ENCODE results near the gene STX16.

Gene STX16

GRCh38 chr20:58712806-58713731 lies 62.0 kb downstream of the STX16 start:
- Histone ChIP-seq H3K4me3 (ENCODE audit: low read length) (no peak overlapping the region), H3K27ac (ENCODE audit: low read length) (no peak overlapping the region), H3K4me1 (ENCODE audit: control insufficient read depth, insufficient read depth, low read length) (no peaks in the 10 kb centered on the region; the same call in 1 of the 2 replicates), H3K36me3 (ENCODE audit: control insufficient read depth, insufficient read depth, low read length) (peaks cover 2% of the 10 kb centered on the region; the same call in 1 of the 2 replicates), H3K9me3 (ENCODE audit: control insufficient read depth, insufficient read depth, low read length) (no peaks in the 10 kb centered on the region), H3K27me3 (ENCODE audit: control insufficient read depth, insufficient read depth, low read length) (no peaks in the 10 kb centered on the region)
- DNase-seq (ENCODE audit: low read depth, low spot score): no peak
- WGBS (ENCODE audit: insufficient coverage, insufficient read length): no CpG with 5 or more reads among the region's 24 CpGs

- Histone ChIP-seq H3K27me3 (ENCODE audit: control insufficient read depth, insufficient read depth, low read length) (no peaks in the 10 kb centered on the region), H3K9me3 (ENCODE audit: control insufficient read depth, insufficient read depth, low read length) (no peaks in the 10 kb centered on the region), H3K4me1 (ENCODE audit: control insufficient read depth, insufficient read depth, low read length) (no peaks in the 10 kb centered on the region; the same call in 1 of the 2 replicates), H3K4me3 (ENCODE audit: low read length) (no peak overlapping the region), H3K36me3 (ENCODE audit: control insufficient read depth, insufficient read depth, low read length) (peaks cover 2% of the 10 kb centered on the region; the same call in 1 of the 2 replicates), H3K27ac (ENCODE audit: low read length) (no peak overlapping the region)
- WGBS (ENCODE audit: insufficient coverage, insufficient read length): no CpG with 5 or more reads among the region's 24 CpGs
- DNase-seq (ENCODE audit: low read depth, low spot score): no peak
Observed at GRCh38 chr20:58713801-58714339, 62.8 kb downstream of the STX16 start.

GRCh38 chr20:58714340-58714922 lies 63.3 kb downstream of the STX16 start:
- Histone ChIP-seq H3K4me1 (ENCODE audit: control insufficient read depth, insufficient read depth, low read length) (no peaks in the 10 kb centered on the region; the same call in 1 of the 2 replicates), H3K27me3 (ENCODE audit: control insufficient read depth, insufficient read depth, low read length) (no peaks in the 10 kb centered on the region), H3K27ac (ENCODE audit: low read length) (no peak overlapping the region), H3K9me3 (ENCODE audit: control insufficient read depth, insufficient read depth, low read length) (no peaks in the 10 kb centered on the region), H3K36me3 (ENCODE audit: control insufficient read depth, insufficient read depth, low read length) (peaks cover 2% of the 10 kb centered on the region; the same call in 1 of the 2 replicates), H3K4me3 (ENCODE audit: low read length) (no peak overlapping the region)
- DNase-seq (ENCODE audit: low read depth, low spot score): no peak
- no CpG with 5 or more reads among the region's 16 CpGs for WGBS (ENCODE audit: insufficient coverage, insufficient read length)

GRCh38 chr20:58714923-58715351 lies 63.9 kb downstream of the STX16 start:
- Histone ChIP-seq H3K9me3 (ENCODE audit: control insufficient read depth, insufficient read depth, low read length) (no peaks in the 10 kb centered on the region), H3K27ac (ENCODE audit: low read length) (no peak overlapping the region), H3K4me3 (ENCODE audit: low read length) (no peak overlapping the region), H3K4me1 (ENCODE audit: control insufficient read depth, insufficient read depth, low read length) (no peaks in the 10 kb centered on the region; the same call in 1 of the 2 replicates), H3K36me3 (ENCODE audit: control insufficient read depth, insufficient read depth, low read length) (peaks cover 2% of the 10 kb centered on the region; the same call in 1 of the 2 replicates), H3K27me3 (ENCODE audit: control insufficient read depth, insufficient read depth, low read length) (no peaks in the 10 kb centered on the region)
- DNase-seq (ENCODE audit: low read depth, low spot score): no peak
- WGBS (ENCODE audit: insufficient coverage, insufficient read length): no CpG with 5 or more reads among the region's 14 CpGs

- no CpG with 5 or more reads among the region's 11 CpGs for WGBS (ENCODE audit: insufficient coverage, insufficient read length)
- Histone ChIP-seq H3K4me3 (ENCODE audit: low read length) (no peak overlapping the region), H3K9me3 (ENCODE audit: control insufficient read depth, insufficient read depth, low read length) (no peaks in the 10 kb centered on the region), H3K36me3 (ENCODE audit: control insufficient read depth, insufficient read depth, low read length) (peaks cover 2% of the 10 kb centered on the region; the same call in 1 of the 2 replicates), H3K27me3 (ENCODE audit: control insufficient read depth, insufficient read depth, low read length) (no peaks in the 10 kb centered on the region), H3K4me1 (ENCODE audit: control insufficient read depth, insufficient read depth, low read length) (no peaks in the 10 kb centered on the region; the same call in 1 of the 2 replicates), H3K27ac (ENCODE audit: low read length) (no peak overlapping the region)
- DNase-seq (ENCODE audit: low read depth, low spot score): no peak
Observed at GRCh38 chr20:58715391-58715800, 64.3 kb downstream of the STX16 start.

GRCh38 chr20:58715801-58716475 lies 64.9 kb downstream of the STX16 start:
- H3K27ac ChIP-seq (ENCODE audit: low read length): no peak overlapping the region
- H3K36me3 ChIP-seq (ENCODE audit: control insufficient read depth, insufficient read depth, low read length): peaks cover 2% of the 10 kb centered on the region; the same call in 1 of the 2 replicates
- H3K4me3 ChIP-seq (ENCODE audit: low read length): no peak overlapping the region
- no peaks in the 10 kb centered on the region for H3K9me3 ChIP-seq (ENCODE audit: control insufficient read depth, insufficient read depth, low read length)
- WGBS (ENCODE audit: insufficient coverage, insufficient read length): no CpG with 5 or more reads among the region's 18 CpGs
- no peaks in the 10 kb centered on the region for H3K27me3 ChIP-seq (ENCODE audit: control insufficient read depth, insufficient read depth, low read length)
- no peaks in the 10 kb centered on the region; the same call in 1 of the 2 replicates for H3K4me1 ChIP-seq (ENCODE audit: control insufficient read depth, insufficient read depth, low read length)
- DNase-seq (ENCODE audit: low read depth, low spot score): no peak

GRCh38 chr20:58716476-58717277 lies 65.6 kb downstream of the STX16 start:
- Histone ChIP-seq H3K27ac (ENCODE audit: low read length) (no peak overlapping the region), H3K9me3 (ENCODE audit: control insufficient read depth, insufficient read depth, low read length) (no peaks in the 10 kb centered on the region), H3K27me3 (ENCODE audit: control insufficient read depth, insufficient read depth, low read length) (no peaks in the 10 kb centered on the region), H3K4me3 (ENCODE audit: low read length) (no peak overlapping the region), H3K4me1 (ENCODE audit: control insufficient read depth, insufficient read depth, low read length) (no peaks in the 10 kb centered on the region; the same call in 1 of the 2 replicates), H3K36me3 (ENCODE audit: control insufficient read depth, insufficient read depth, low read length) (peaks cover 2% of the 10 kb centered on the region; the same call in 1 of the 2 replicates)
- no CpG with 5 or more reads among the region's 23 CpGs for WGBS (ENCODE audit: insufficient coverage, insufficient read length)
- DNase-seq (ENCODE audit: low read depth, low spot score): no peak

GRCh38 chr20:58717278-58718091 lies 66.4 kb downstream of the STX16 start:
- Histone ChIP-seq H3K27ac (ENCODE audit: low read length) (no peak overlapping the region), H3K4me1 (ENCODE audit: control insufficient read depth, insufficient read depth, low read length) (no peaks in the 10 kb centered on the region; the same call in 1 of the 2 replicates), H3K9me3 (ENCODE audit: control insufficient read depth, insufficient read depth, low read length) (no peaks in the 10 kb centered on the region), H3K27me3 (ENCODE audit: control insufficient read depth, insufficient read depth, low read length) (no peaks in the 10 kb centered on the region), H3K4me3 (ENCODE audit: low read length) (no peak overlapping the region), H3K36me3 (ENCODE audit: control insufficient read depth, insufficient read depth, low read length) (peaks cover 2% of the 10 kb centered on the region; the same call in 1 of the 2 replicates)
- DNase-seq (ENCODE audit: low read depth, low spot score): no peak
- WGBS (ENCODE audit: insufficient coverage, insufficient read length): no CpG with 5 or more reads among the region's 23 CpGs

GRCh38 chr20:58718121-58718563 lies 67.1 kb downstream of the STX16 start:
- H3K27ac ChIP-seq (ENCODE audit: low read length): no peak overlapping the region
- DNase-seq (ENCODE audit: low read depth, low spot score): no peak
- no CpG with 5 or more reads among the region's 15 CpGs for WGBS (ENCODE audit: insufficient coverage, insufficient read length)
- no peaks in the 10 kb centered on the region for H3K9me3 ChIP-seq (ENCODE audit: control insufficient read depth, insufficient read depth, low read length)
- H3K4me1 ChIP-seq (ENCODE audit: control insufficient read depth, insufficient read depth, low read length): no peaks in the 10 kb centered on the region; the same call in 1 of the 2 replicates
- H3K36me3 ChIP-seq (ENCODE audit: control insufficient read depth, insufficient read depth, low read length): peaks cover 2% of the 10 kb centered on the region; the same call in 1 of the 2 replicates
- H3K27me3 ChIP-seq (ENCODE audit: control insufficient read depth, insufficient read depth, low read length): no peaks in the 10 kb centered on the region
- no peak overlapping the region for H3K4me3 ChIP-seq (ENCODE audit: low read length)
